GM21737 (cell line): ENCODE data around the gene CACNB1.
"Not testable (repeated sequence)": the region's sequence is repeated elsewhere in the genome, so short reads cannot be mapped to it uniquely, and the experiment has no call there.

ENCODE experiments used
- ATAC-seq: cut with Tn5 transposase; IDR thresholded peaks from one replicate; pipeline ENCODE4 v1.9.1; 2021; ENCODE audit warnings: mild to moderate bottlenecking, moderate library complexity; ENCODE audit not compliant: unreplicated experiment

Gene CACNB1

GRCh38 chr17:39129544-39129943 lies 67.9 kb downstream of the CACNB1 start:
- ATAC-seq = not testable (repeated sequence)

- no peak for ATAC-seq
Observed at GRCh38 chr17:39126436-39126835, 71.0 kb downstream of the CACNB1 start.

DNA sequence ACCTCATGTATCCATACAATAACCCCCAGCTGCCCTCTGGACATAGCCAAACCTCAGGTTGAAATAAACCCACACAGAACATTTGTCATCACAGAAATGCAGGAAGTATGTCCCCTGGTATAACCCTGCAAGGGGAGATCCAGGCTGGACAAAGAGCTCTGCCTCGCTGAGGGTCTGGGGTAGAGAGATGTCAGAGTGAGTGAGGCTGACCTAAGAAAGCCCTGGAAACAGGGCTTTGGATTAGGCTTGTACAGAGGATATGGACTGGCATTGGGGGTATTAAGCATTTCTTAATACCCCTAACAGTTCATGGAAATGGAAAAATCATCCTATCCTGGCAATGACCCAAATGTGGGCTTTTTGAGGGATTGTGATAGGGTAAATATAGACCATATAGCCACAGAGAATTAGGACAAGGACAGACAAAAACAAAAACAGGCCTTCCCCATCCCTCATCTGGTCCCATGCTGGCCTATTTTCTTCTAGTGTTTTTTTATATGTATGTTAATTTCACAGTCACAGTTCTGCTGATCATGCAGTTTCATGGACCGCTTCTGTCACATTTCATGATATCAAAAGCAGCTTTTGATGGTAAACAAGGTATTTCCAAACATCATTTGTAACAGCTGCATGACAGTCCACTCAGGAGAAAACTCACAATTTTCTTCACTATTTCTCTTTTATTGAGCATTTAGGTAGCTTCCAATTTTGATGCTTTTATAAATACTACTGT lies 72.2 kb downstream of the CACNB1 start:
- ATAC-seq = no peak

DNA sequence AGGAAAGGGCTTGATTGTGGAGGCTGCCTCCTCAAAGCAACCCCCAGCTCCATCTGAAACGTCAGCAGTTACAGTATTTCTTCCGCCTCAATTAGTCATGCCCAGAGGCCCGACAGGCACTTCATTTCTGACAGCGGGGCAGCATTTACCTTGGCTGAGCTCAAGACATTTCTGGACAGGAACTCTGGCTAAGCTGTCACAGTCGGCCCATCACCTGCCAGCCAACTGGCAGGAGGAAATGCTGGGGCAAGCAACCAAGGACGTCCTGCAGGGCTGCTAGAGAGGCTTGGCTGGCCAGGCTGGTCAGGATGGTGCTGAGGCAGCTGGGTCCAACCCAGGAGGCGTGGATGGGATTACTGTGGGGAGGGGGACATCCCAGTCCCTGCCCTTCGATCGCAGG lies 73.8 kb downstream of the CACNB1 start:
- ATAC-seq = no peak
